ENCODE results near the gene ZFP82.
A peak's percentile ranks its signal among the peaks of the same experiment; 100 is the strongest.

Gene ZFP82

DNA sequence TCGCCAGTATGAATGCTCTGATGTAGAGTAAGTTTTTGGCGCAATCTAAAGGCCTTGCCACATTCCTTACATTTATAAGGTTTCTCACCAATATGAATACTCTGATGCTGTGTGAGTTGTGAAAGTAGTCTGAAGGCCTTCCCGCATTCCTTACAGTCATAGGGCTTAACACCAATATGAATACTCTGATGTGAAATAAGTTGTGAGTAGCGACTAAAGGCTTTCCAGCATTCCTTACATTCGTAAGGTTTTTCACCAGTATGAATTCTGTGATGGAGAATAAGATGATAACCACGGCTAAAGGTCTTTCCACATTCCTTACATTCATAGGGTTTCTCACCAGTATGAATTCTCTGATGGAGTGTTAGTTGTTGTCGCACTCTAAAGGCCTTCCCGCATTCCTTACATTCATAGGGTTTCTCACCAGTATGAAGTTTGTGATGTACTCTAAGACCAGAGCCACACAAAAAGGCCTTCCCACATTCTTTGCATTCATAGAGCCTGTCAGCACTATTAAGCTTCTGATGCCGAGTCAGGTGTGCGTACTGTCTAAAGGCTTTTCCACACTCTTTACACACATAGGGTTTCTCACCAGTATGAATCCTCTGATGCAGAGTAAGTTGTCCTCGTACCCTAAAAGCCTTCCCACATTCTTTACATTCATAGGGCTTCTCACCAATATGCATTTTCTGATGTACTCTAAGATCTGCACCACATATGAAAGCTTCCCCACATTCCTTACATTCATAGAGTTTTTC is 25.3 kb downstream of the ZFP82 start:
- no peaks in the 10 kb centered on the region for H3K36me3 ChIP-seq (replicated peaks; ENCODE audit: insufficient read depth, low read length)
- no peak overlapping the region for H2AFZ ChIP-seq (ENCODE audit: low read length)
- H3K9me3 ChIP-seq (replicated peaks; ENCODE audit: insufficient read depth, low read length): no peaks in the 10 kb centered on the region
- TF ChIP-seq EZH2phosphoT487 (IDR thresholded peaks at IDR 0.05; ENCODE audit: low read length): no peak
- no peak for TF ChIP-seq EZH2 (optimal IDR thresholded peaks at IDR 0.05; ENCODE audit: low read depth, low read length)
- TF ChIP-seq, protein P1, sequence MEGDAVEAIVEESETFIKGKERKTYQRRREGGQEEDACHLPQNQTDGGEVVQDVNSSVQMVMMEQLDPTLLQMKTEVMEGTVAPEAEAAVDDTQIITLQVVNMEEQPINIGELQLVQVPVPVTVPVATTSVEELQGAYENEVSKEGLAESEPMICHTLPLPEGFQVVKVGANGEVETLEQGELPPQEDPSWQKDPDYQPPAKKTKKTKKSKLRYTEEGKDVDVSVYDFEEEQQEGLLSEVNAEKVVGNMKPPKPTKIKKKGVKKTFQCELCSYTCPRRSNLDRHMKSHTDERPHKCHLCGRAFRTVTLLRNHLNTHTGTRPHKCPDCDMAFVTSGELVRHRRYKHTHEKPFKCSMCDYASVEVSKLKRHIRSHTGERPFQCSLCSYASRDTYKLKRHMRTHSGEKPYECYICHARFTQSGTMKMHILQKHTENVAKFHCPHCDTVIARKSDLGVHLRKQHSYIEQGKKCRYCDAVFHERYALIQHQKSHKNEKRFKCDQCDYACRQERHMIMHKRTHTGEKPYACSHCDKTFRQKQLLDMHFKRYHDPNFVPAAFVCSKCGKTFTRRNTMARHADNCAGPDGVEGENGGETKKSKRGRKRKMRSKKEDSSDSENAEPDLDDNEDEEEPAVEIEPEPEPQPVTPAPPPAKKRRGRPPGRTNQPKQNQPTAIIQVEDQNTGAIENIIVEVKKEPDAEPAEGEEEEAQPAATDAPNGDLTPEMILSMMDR (IDR thresholded peaks at IDR 0.05; ENCODE audit: low read length): no peak
- DNase-seq: no peak
- H4K20me1 ChIP-seq (ENCODE audit: insufficient read depth, low read length): no peaks in the 10 kb centered on the region
- H3F3A ChIP-seq (ENCODE audit: insufficient read depth, low read length): no peaks in the 10 kb centered on the region
- H3K4me1 ChIP-seq (ENCODE audit: low read length): no peaks in the 10 kb centered on the region
- H3K9me2 ChIP-seq (replicated peaks; ENCODE audit: insufficient read depth, low read length): no peaks in the 10 kb centered on the region
- H3K27ac ChIP-seq (ENCODE audit: low read length): no peak overlapping the region
- no peak overlapping the region for H3K4me3 ChIP-seq (ENCODE audit: low read length)
- no peak overlapping the region for H3K9ac ChIP-seq (ENCODE audit: low read length)
- no peaks in the 10 kb centered on the region for H3K27me3 ChIP-seq (replicated peaks; ENCODE audit: insufficient read depth, low read length)
- H3K4me2 ChIP-seq (ENCODE audit: low read depth, low read length): no peak overlapping the region
- no peaks in the 10 kb centered on the region for H3K79me2 ChIP-seq (ENCODE audit: low read length)

DNA sequence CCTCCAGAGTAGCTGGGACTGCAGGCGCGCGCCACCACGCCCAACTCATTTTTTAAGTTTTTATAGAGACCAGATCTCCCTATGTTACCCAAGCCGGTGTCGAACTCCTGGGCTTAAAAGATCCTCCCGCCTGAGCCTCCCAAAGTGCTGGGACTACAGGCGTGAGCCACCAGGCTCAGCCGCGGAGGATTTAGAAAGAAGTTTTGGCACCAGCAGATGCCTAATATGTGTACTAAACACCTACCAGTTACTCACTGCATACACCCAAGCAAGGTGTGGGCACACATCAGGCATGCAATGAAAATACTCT is 39.0 kb downstream of the ZFP82 start:
- H2AFZ ChIP-seq (ENCODE audit: low read length): peak overlapping the region; percentile 71; the same call in 1 of the 2 replicates
- no peaks in the 10 kb centered on the region for H3K9me3 ChIP-seq (replicated peaks; ENCODE audit: insufficient read depth, low read length)
- no peaks in the 10 kb centered on the region for H3K4me1 ChIP-seq (ENCODE audit: low read length)
- no peaks in the 10 kb centered on the region for H3K79me2 ChIP-seq (ENCODE audit: low read length)
- H3K27me3 ChIP-seq (replicated peaks; ENCODE audit: insufficient read depth, low read length): no peaks in the 10 kb centered on the region
- H3K4me2 ChIP-seq (ENCODE audit: low read depth, low read length): peak overlapping the region; percentile 60; the same call in 1 of the 2 replicates
- H3K9me2 ChIP-seq (replicated peaks; ENCODE audit: insufficient read depth, low read length): no peaks in the 10 kb centered on the region
- peak overlapping the region; percentile 57; the same call in 1 of the 2 replicates for H3K4me3 ChIP-seq (ENCODE audit: low read length)
- H3F3A ChIP-seq (ENCODE audit: insufficient read depth, low read length): no peaks in the 10 kb centered on the region
- H3K36me3 ChIP-seq (replicated peaks; ENCODE audit: insufficient read depth, low read length): no peaks in the 10 kb centered on the region
- TF ChIP-seq EZH2 (optimal IDR thresholded peaks at IDR 0.05; ENCODE audit: low read depth, low read length) (no peak), EZH2phosphoT487 (IDR thresholded peaks at IDR 0.05; ENCODE audit: low read length) (no peak)
- TF ChIP-seq, protein P1 (IDR thresholded peaks at IDR 0.05; ENCODE audit: low read length): no peak
- no peak overlapping the region for H3K27ac ChIP-seq (ENCODE audit: low read length)
- DNase-seq: no peak
- no peak overlapping the region for H3K9ac ChIP-seq (ENCODE audit: low read length)
- no peaks in the 10 kb centered on the region for H4K20me1 ChIP-seq (ENCODE audit: insufficient read depth, low read length)

DNA sequence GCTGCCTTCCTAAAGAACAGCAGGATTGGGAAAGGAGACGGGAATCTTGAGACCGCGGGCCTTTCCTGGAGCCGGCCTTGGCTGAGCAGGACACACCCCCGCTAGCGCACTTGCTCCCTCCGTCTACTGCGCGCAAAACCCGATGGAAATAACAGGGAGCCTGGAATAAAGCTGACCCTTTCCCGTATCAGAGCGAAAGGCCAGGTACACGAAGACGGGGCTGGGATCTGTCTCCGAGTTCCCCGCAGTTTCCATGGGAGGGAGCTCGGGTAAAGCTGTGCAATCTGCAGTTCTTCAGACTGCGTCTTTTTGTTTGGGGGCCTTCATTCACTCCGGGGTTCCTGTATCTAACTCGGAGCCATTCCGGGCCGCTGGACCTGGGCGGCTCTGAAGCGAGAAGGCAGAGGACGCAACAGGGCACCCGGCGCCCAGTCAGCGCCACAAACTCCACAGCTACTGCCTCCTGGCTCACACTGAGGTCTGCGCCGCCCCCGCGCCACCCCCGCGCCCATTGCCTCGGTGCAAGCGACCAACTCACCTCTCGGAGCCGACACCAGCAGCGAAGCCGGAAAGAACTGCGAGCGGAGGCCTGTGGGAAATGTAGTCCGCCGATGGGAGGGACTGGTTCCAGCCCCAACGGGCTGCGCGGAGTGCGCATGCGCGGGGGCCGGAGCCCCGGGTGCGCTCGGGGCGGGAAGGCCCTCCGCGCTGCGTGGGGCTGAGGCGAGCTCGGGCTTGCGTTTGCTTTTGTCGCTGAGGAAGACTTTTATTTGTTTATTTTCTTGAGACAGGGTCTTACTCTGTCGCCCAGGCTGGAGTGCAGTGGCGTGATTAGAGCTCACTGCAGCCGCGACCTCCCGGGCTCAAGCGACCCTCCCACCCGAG is 39.6 kb downstream of the ZFP82 start, which contains the start of gene ZFP14:
Gene ZFP14 (minus strand): TSS at position 577 of the 885 bp plus-strand sequence. CDS start 11,309 bp downstream, outside the sequence.
- TF ChIP-seq EZH2 (optimal IDR thresholded peaks at IDR 0.05; ENCODE audit: low read depth, low read length): no peak
- TF ChIP-seq, protein P1 (IDR thresholded peaks at IDR 0.05; ENCODE audit: low read length): no peak
- no peak for TF ChIP-seq EZH2phosphoT487 (IDR thresholded peaks at IDR 0.05; ENCODE audit: low read length)
- H3K4me2 ChIP-seq (ENCODE audit: low read depth, low read length): peak within 1 kb of the TSS; percentile 60
- no peaks in the 10 kb centered on the region for H3K27me3 ChIP-seq (replicated peaks; ENCODE audit: insufficient read depth, low read length)
- peak within 1 kb of the TSS; percentile 53; the same call in 1 of the 2 replicates for H3K9ac ChIP-seq (ENCODE audit: low read length)
- H3K36me3 ChIP-seq (replicated peaks; ENCODE audit: insufficient read depth, low read length): no peaks in the 10 kb centered on the region
- H3K4me1 ChIP-seq (ENCODE audit: low read length): no peaks in the 10 kb centered on the region
- no peaks in the 10 kb centered on the region for H3F3A ChIP-seq (ENCODE audit: insufficient read depth, low read length)
- no peaks in the 10 kb centered on the region for H3K79me2 ChIP-seq (ENCODE audit: low read length)
- H3K27ac ChIP-seq (ENCODE audit: low read length): no peak within 1 kb of the TSS
- no peaks in the 10 kb centered on the region for H3K9me2 ChIP-seq (replicated peaks; ENCODE audit: insufficient read depth, low read length)
- peak; percentile 79 for DNase-seq
- no peaks in the 10 kb centered on the region for H3K9me3 ChIP-seq (replicated peaks; ENCODE audit: insufficient read depth, low read length)
- peak within 1 kb of the TSS; percentile 57 for H3K4me3 ChIP-seq (ENCODE audit: low read length)
- H4K20me1 ChIP-seq (ENCODE audit: insufficient read depth, low read length): no peaks in the 10 kb centered on the region
- H2AFZ ChIP-seq (ENCODE audit: low read length): peak within 1 kb of the TSS; percentile 71

Data from MM.1S (cell line).